Neural progenitor cell (in vitro differentiated cells): ENCODE measurements around the gene CACNA1E. TPM values are rescaled to one million over a fixed set of nuclear protein-coding genes. Genes with fewer than 3 reads are reported as not detected.

Source experiments
- DNase-seq: peaks from one replicate; pipeline ENCODE4 v3.0.0-alpha.2; 2016; ENCODE audit warnings: low spot score
- H2AFZ ChIP-seq: fragments of 200-600 bp; sonication (generic); replicated peaks from 2 replicates; pipeline ENCODE4 v1.6.1; 2016; ENCODE audit warnings: antibody characterized with exemption
- H3F3A ChIP-seq: fragments of 200-600 bp; sonication (generic); 2 replicates; pipeline ENCODE4 v1.6.1; 2016; ENCODE audit warnings: antibody characterized with exemption, low read depth
- H3K27ac ChIP-seq: fragments of 200-600 bp; sonication (generic); 2 replicates; pipeline ENCODE4 v1.5.1; 2016; ENCODE audit warnings: mild to moderate bottlenecking
- H3K27me3 ChIP-seq: fragments of 200-600 bp; sonication (generic); 2 replicates; pipeline ENCODE4 v1.6.1; 2016; ENCODE audit warnings: mild to moderate bottlenecking, moderate library complexity
- H3K36me3 ChIP-seq: fragments of 200-600 bp; sonication (generic); 2 replicates; pipeline ENCODE4 v1.5.1; 2016
- H3K4me1 ChIP-seq: fragments of 200-600 bp; sonication (generic); 2 replicates; pipeline ENCODE4 v1.6.1; 2016; ENCODE audit warnings: mixed run types
- H3K4me2 ChIP-seq: fragments of 200-600 bp; sonication (generic); 2 replicates; pipeline ENCODE4 v1.6.1; 2016
- H3K4me3 ChIP-seq: fragments of 200-600 bp; sonication (generic); 2 replicates; pipeline ENCODE4 v1.5.1; 2016
- H3K79me2 ChIP-seq: fragments of 200-600 bp; sonication (generic); 2 replicates; pipeline ENCODE4 v1.6.1; 2016; ENCODE audit warnings: low read depth
- H3K9ac ChIP-seq: fragments of 200-600 bp; sonication (generic); 2 replicates; pipeline ENCODE4 v1.6.1; 2016
- H3K9me3 ChIP-seq: fragments of 200-600 bp; sonication (generic); 2 replicates; pipeline ENCODE4 v1.5.1; 2016; ENCODE audit warnings: low read depth
- H4K20me1 ChIP-seq: fragments of 200-600 bp; sonication (generic); 2 replicates; pipeline ENCODE4 v1.6.1; 2016; ENCODE audit warnings: low read depth
- H3K27ac Mint-ChIP-seq: 3 replicates; pipeline ENCODE4 v1.8.0; 2021; ENCODE audit warnings: mixed read lengths
- H3K27me3 Mint-ChIP-seq: 2 replicates; pipeline ENCODE4 v1.8.0; 2022; ENCODE audit warnings: low read depth, mild to moderate bottlenecking, inconsistent platforms, moderate library complexity, mixed read lengths; ENCODE audit not compliant: insufficient read depth
- H3K36me3 Mint-ChIP-seq: 3 replicates; pipeline ENCODE4 v1.8.0; 2021; ENCODE audit warnings: mixed read lengths
- H3K4me1 Mint-ChIP-seq: 3 replicates; pipeline ENCODE4 v1.8.0; 2021; ENCODE audit warnings: mixed read lengths
- H3K4me3 Mint-ChIP-seq: 3 replicates; pipeline ENCODE4 v1.8.0; 2021; ENCODE audit warnings: mild to moderate bottlenecking, moderate library complexity, mixed read lengths
- H3K9me3 Mint-ChIP-seq: 3 replicates; pipeline ENCODE4 v1.8.0; 2020; ENCODE audit warnings: mixed read lengths
- EZH2 ChIP-seq: fragments of 200-600 bp; sonication (generic); IDR thresholded peaks from 2 replicates; pipeline ENCODE4 v1.6.1; 2017; ENCODE audit warnings: antibody characterized with exemption, mild to moderate bottlenecking, moderate library complexity
- EZH2phosphoT487 ChIP-seq: fragments of 200-600 bp; sonication (generic); IDR thresholded peaks from 2 replicates; pipeline ENCODE4 v1.6.1; 2017; ENCODE audit warnings: antibody characterized with exemption
- total RNA-seq: library from RNA; depleted of rRNA; stranded (reverse); fragments of >200 nt; gene quantifications from 2 replicates; pipeline ENCODE4 v1.2.3, GENCODE V29; 2015; ENCODE audit warnings: low replicate concordance
- TF ChIP-seq, protein P1 (sequence below): fragments of 200-600 bp; sonication (generic); IDR thresholded peaks from 2 replicates; pipeline ENCODE4 v1.5.1; 2017; ENCODE audit warnings: antibody characterized with exemption, mild to moderate bottlenecking

CACNA1E gene
- total RNA-seq, 1 donor from 2014 or later = 2.1 TPM

DNA sequence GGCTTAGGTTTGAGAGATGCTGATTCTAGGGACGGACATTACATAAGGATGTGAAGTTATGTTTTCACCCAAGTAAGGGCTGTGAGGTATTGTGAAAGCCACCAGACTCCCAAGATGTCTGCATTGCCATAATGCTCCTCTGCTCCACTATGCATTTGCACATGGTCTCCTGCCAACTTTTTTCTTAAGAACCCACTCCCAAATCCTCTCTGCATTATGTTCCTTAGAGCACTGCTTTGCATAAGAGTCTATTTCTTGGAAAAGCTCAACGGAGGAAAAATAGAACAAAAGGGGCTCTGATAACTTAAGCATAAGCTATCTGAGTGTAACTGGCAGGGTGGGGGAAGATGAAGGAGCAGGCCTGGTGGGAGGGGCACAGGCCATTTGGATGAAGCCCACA is 5.0 kb upstream of the CACNA1E start:
- no peak overlapping the region for H3K4me3 ChIP-seq
- H3K4me2 ChIP-seq = no peak overlapping the region
- no peak for DNase-seq
- H2AFZ ChIP-seq = no peak overlapping the region
- peaks cover 15% of the 10 kb centered on the region for H3K27me3 Mint-ChIP-seq
- H3K36me3 Mint-ChIP-seq = no peaks in the 10 kb centered on the region
- H3K27me3 ChIP-seq = peaks cover 36% of the 10 kb centered on the region
- no peaks in the 10 kb centered on the region for H3K79me2 ChIP-seq
- no peak overlapping the region for H3K4me3 Mint-ChIP-seq
- H3F3A ChIP-seq = no peaks in the 10 kb centered on the region
- H3K27ac Mint-ChIP-seq = no peak overlapping the region
- no peak overlapping the region for H3K9ac ChIP-seq
- no peaks in the 10 kb centered on the region for H3K9me3 Mint-ChIP-seq
- H3K9me3 ChIP-seq = no peaks in the 10 kb centered on the region
- peaks cover 14% of the 10 kb centered on the region for H3K4me1 ChIP-seq
- TF ChIP-seq EZH2 (no peak), EZH2phosphoT487 (no peak)
- TF ChIP-seq, protein P1, sequence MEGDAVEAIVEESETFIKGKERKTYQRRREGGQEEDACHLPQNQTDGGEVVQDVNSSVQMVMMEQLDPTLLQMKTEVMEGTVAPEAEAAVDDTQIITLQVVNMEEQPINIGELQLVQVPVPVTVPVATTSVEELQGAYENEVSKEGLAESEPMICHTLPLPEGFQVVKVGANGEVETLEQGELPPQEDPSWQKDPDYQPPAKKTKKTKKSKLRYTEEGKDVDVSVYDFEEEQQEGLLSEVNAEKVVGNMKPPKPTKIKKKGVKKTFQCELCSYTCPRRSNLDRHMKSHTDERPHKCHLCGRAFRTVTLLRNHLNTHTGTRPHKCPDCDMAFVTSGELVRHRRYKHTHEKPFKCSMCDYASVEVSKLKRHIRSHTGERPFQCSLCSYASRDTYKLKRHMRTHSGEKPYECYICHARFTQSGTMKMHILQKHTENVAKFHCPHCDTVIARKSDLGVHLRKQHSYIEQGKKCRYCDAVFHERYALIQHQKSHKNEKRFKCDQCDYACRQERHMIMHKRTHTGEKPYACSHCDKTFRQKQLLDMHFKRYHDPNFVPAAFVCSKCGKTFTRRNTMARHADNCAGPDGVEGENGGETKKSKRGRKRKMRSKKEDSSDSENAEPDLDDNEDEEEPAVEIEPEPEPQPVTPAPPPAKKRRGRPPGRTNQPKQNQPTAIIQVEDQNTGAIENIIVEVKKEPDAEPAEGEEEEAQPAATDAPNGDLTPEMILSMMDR = no peak
- peaks cover 17% of the 10 kb centered on the region for H3K4me1 Mint-ChIP-seq
- no peak overlapping the region for H3K27ac ChIP-seq
- H3K36me3 ChIP-seq = no peaks in the 10 kb centered on the region
- no peaks in the 10 kb centered on the region for H4K20me1 ChIP-seq

GRCh38 chr1:181479137-181479745 is 4.1 kb upstream of the CACNA1E start:
- Histone ChIP-seq H3F3A (no peaks in the 10 kb centered on the region), H3K4me3 (no peak overlapping the region), H3K4me1 (peaks cover 21% of the 10 kb centered on the region), H3K9ac (no peak overlapping the region), H3K4me2 (no peak overlapping the region), H3K9me3 (no peaks in the 10 kb centered on the region), H3K36me3 (no peaks in the 10 kb centered on the region), H3K79me2 (no peaks in the 10 kb centered on the region), H2AFZ (no peak overlapping the region), H3K27me3 (peaks cover 45% of the 10 kb centered on the region), H4K20me1 (no peaks in the 10 kb centered on the region), H3K27ac (no peak overlapping the region)
- Mint-ChIP-seq H3K36me3 (no peaks in the 10 kb centered on the region), H3K4me3 (no peak overlapping the region), H3K27me3 (peaks cover 24% of the 10 kb centered on the region), H3K27ac (no peak overlapping the region), H3K9me3 (no peaks in the 10 kb centered on the region), H3K4me1 (peaks cover 23% of the 10 kb centered on the region)
- peak; percentile 84 for DNase-seq
- TF ChIP-seq EZH2phosphoT487 = no peak
- TF ChIP-seq, protein P1 = peak; percentile 89

DNA sequence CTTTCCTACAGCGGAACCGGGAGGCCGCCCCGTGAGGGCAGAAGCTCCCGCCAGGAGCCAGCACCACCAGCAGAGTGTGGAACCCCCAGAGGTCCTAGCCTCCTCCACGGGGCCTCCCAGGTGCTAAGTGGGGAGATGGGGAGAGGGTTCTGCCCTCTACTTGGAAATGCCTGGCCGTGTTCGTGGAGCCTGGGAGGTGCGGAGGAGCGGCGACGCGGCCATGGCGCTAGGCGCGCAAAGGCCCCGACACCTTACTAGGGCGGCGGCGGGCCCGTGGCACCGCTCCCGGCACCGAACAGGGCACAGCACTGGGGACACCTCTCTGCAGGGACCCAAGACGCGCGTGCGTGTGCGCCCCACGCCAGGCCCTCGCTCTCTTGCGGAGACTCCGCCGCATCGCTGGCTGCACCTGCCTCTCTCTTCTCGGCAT is 1.3 kb upstream of the CACNA1E start:
- Mint-ChIP-seq H3K36me3 (no peaks in the 10 kb centered on the region), H3K4me1 (peaks cover 35% of the 10 kb centered on the region), H3K27me3 (peaks cover 49% of the 10 kb centered on the region), H3K27ac (no peak overlapping the region), H3K4me3 (peak overlapping the region; percentile 87), H3K9me3 (no peaks in the 10 kb centered on the region)
- Histone ChIP-seq H3K27me3 (peaks cover 73% of the 10 kb centered on the region), H3K79me2 (no peaks in the 10 kb centered on the region), H3K36me3 (no peaks in the 10 kb centered on the region), H3K9ac (no peak overlapping the region), H4K20me1 (peaks cover 7% of the 10 kb centered on the region), H3K4me2 (peak overlapping the region; percentile 85), H3K27ac (no peak overlapping the region), H2AFZ (peak overlapping the region; percentile 75), H3K9me3 (no peaks in the 10 kb centered on the region), H3K4me3 (peak overlapping the region; percentile 48), H3K4me1 (peaks cover 32% of the 10 kb centered on the region), H3F3A (peaks cover 20% of the 10 kb centered on the region)
- TF ChIP-seq, protein P1 = no peak
- no peak for TF ChIP-seq EZH2
- TF ChIP-seq EZH2phosphoT487 = no peak
- no peak for DNase-seq
